ENCODE results near the gene NBPF1. TPM values are rescaled to one million over a fixed set of nuclear protein-coding genes. Genes with fewer than 3 reads are reported as not detected.
"Not testable (repeated sequence)": the region's sequence is repeated elsewhere in the genome, so short reads cannot be mapped to it uniquely, and the experiment has no call there.

Gene NBPF1
- total and polyA plus RNA-seq, 2 donors (not counting 3 experiments of a cell fraction or from before 2014, with no cell fraction given) = 23.0 to 58.4 TPM

GRCh38 chr1:16535898-16536297 lies 77.5 kb downstream of the NBPF1 start:
- H3K9me3 ChIP-seq (replicated peaks; ENCODE audit: control insufficient read depth, insufficient read depth, low read length); POLR2A ChIA-PET; CTCF ChIA-PET; H4K20me1 ChIP-seq (replicated peaks; ENCODE audit: control insufficient read depth, extremely low read depth, insufficient read depth, low read length); H3K4me3 ChIP-seq (replicated peaks in 1 of 3; ENCODE audit: insufficient read depth in 1 of 3, low read depth in 1 of 3, low read length in 3 of 3); H2AFZ ChIP-seq (ENCODE audit: low read depth, low read length); dilution Hi-C loops (cut with MboI; ENCODE audit: extremely low pct_ligation_motif_present, low sequenced_read_pairs); H3K9me1 ChIP-seq (replicated peaks; ENCODE audit: control insufficient read depth, extremely low read depth, insufficient read depth, low read length); BruUV-seq (replicated peaks); H3K27ac ChIP-seq (ENCODE audit: insufficient read depth, low read depth, low read length); FAIRE-seq; H3K4me1 ChIP-seq (ENCODE audit: control insufficient read depth, extremely low read depth, insufficient read depth, low read length); H3K79me2 ChIP-seq (ENCODE audit: control insufficient read depth, insufficient read depth, low read length); H3K9ac ChIP-seq (replicated peaks; ENCODE audit: extremely low read depth, insufficient read depth, low read length); intact Hi-C loops (cut with micrococcal nuclease); H3K36me3 ChIP-seq (ENCODE audit: control insufficient read depth in 2 of 2, extremely low read depth in 1 of 2, insufficient read depth in 2 of 2, low read length in 2 of 2); DNase-seq (ENCODE audit: low read depth, low spot score): not testable (repeated sequence)
- Histone ChIP-seq H3K4me2 (ENCODE audit: insufficient read depth, low read length) (peak overlapping the region; percentile 62), H3K27me3 (ENCODE audit: control insufficient read depth in 2 of 2, insufficient read depth in 2 of 2, low read length in 2 of 2) (peaks cover 14 to 15% of the 10 kb centered on the region in 2 experiments)

GRCh38 chr1:16535487-16535886 lies 77.9 kb downstream of the NBPF1 start:
- peak overlapping the region; percentile 62 for H3K4me2 ChIP-seq (ENCODE audit: insufficient read depth, low read length)
- H3K9me1 ChIP-seq (replicated peaks; ENCODE audit: control insufficient read depth, extremely low read depth, insufficient read depth, low read length); POLR2A ChIA-PET; H3K36me3 ChIP-seq (ENCODE audit: control insufficient read depth in 2 of 2, extremely low read depth in 1 of 2, insufficient read depth in 2 of 2, low read length in 2 of 2); dilution Hi-C loops (cut with MboI; ENCODE audit: extremely low pct_ligation_motif_present, low sequenced_read_pairs); H3K9ac ChIP-seq (replicated peaks; ENCODE audit: extremely low read depth, insufficient read depth, low read length); H3K79me2 ChIP-seq (ENCODE audit: control insufficient read depth, insufficient read depth, low read length); H4K20me1 ChIP-seq (replicated peaks; ENCODE audit: control insufficient read depth, extremely low read depth, insufficient read depth, low read length); H3K27ac ChIP-seq (ENCODE audit: insufficient read depth, low read depth, low read length); CTCF ChIA-PET; H3K9me3 ChIP-seq (replicated peaks; ENCODE audit: control insufficient read depth, insufficient read depth, low read length); H3K4me1 ChIP-seq (ENCODE audit: control insufficient read depth, extremely low read depth, insufficient read depth, low read length); BruUV-seq (replicated peaks); intact Hi-C loops (cut with micrococcal nuclease): not testable (repeated sequence)
- peak overlapping the region; percentile 23 to 36 (median 29) for H3K4me3 ChIP-seq (replicated peaks in 1 of 3; ENCODE audit: insufficient read depth in 1 of 3, low read depth in 1 of 3, low read length in 3 of 3)
- FAIRE-seq = peak; percentile 79
- peaks cover 14 to 15% of the 10 kb centered on the region in 2 experiments for H3K27me3 ChIP-seq (ENCODE audit: control insufficient read depth in 2 of 2, insufficient read depth in 2 of 2, low read length in 2 of 2)
- peak; percentile 12 for DNase-seq (ENCODE audit: low read depth, low spot score)
- peak overlapping the region; percentile 89 for H2AFZ ChIP-seq (ENCODE audit: low read depth, low read length)
